ENCODE data around the gene RILPL2. TPM values are rescaled to one million over a fixed set of nuclear protein-coding genes. Genes with fewer than 3 reads are reported as not detected.

Gene RILPL2
- total and polyA plus RNA-seq, 9 of the 15 experiments (the other 6 are each of a cell fraction or from before 2014, with no cell fraction given): 0.61 to 5.8 (median 4.3) TPM

DNA sequence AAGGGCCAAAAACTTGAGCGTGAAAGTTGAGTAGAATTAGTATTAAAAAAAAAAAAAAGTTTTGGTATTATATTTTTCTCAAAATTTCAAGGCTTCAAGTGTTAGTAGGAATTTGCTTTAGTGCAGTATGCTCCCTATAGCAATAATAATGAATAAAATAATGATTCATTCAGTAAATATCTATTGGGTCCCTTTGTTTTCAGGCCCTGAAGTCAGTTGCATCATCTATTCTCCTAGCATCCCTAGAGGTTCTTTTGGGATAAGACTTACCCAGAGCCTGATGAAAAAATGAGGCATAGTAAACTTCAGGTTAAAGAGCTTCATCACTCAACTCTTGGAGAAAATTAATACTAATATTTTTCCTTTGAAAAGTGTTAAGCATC, 51.5 kb downstream of the RILPL2 start (continued):
- TF ChIP-seq, protein P1, sequence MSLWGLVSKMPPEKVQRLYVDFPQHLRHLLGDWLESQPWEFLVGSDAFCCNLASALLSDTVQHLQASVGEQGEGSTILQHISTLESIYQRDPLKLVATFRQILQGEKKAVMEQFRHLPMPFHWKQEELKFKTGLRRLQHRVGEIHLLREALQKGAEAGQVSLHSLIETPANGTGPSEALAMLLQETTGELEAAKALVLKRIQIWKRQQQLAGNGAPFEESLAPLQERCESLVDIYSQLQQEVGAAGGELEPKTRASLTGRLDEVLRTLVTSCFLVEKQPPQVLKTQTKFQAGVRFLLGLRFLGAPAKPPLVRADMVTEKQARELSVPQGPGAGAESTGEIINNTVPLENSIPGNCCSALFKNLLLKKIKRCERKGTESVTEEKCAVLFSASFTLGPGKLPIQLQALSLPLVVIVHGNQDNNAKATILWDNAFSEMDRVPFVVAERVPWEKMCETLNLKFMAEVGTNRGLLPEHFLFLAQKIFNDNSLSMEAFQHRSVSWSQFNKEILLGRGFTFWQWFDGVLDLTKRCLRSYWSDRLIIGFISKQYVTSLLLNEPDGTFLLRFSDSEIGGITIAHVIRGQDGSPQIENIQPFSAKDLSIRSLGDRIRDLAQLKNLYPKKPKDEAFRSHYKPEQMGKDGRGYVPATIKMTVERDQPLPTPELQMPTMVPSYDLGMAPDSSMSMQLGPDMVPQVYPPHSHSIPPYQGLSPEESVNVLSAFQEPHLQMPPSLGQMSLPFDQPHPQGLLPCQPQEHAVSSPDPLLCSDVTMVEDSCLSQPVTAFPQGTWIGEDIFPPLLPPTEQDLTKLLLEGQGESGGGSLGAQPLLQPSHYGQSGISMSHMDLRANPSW (CRISPR knock-in tag; IDR thresholded peaks at IDR 0.05): no peak
- no peak for TF ChIP-seq SRF (CRISPR knock-in tag; IDR thresholded peaks at IDR 0.05)
- peak; percentile 60; the same call in 1 of the 2 replicates for TF ChIP-seq ZNF644 (tag; IDR thresholded peaks at IDR 0.05; ENCODE audit: low read depth)

- peaks cover 14% of the 10 kb centered on the region for H4K20me1 ChIP-seq (replicated peaks; ENCODE audit: control insufficient read depth, insufficient read depth, low read length)
- under 1% methylated on average over 32 of the region's 41 CpGs for WGBS (ENCODE audit: insufficient coverage, low coverage, missing lambda C conversion rate)
- peaks cover 54% of the 10 kb centered on the region for H3K79me2 ChIP-seq (ENCODE audit: control insufficient read depth, insufficient read depth, low read length)
- H3K27ac ChIP-seq (ENCODE audit: extremely low read depth, low read depth, low read length): peak overlapping the region; percentile 93
- no peak for FAIRE-seq
- no peaks in the 10 kb centered on the region for H3K9me3 ChIP-seq (replicated peaks; ENCODE audit: control insufficient read depth, insufficient read depth, low read depth, low read length)
- peak overlapping the region; percentile 97 to 98 for H3K9ac ChIP-seq (ENCODE audit: insufficient read depth in 1 of 2, low read depth in 2 of 2, low read length in 2 of 2)
- peak overlapping the region; percentile 97 for H3K4me2 ChIP-seq (ENCODE audit: insufficient read depth, low read length)
- ChIA-PET CTCF (ENCODE audit: low intra/inter-chr PET ratio) (interaction anchor here (1.4 kb wide), 1 partner anchor 114 kb away, joined by 5 read pairs; no protein-coding TSS in a partner anchor), POLR2A (interaction anchor here (0.7 to 7.1 kb wide), 20 partner anchors 7 to 325 kb away, joined by 3 to 151 read pairs (median 5); partner anchors contain the start of genes RILPL2, SBNO1 and SNRNP35)
- intact Hi-C loops (cut with micrococcal nuclease): loop anchor here (10.0 kb wide), 1 partner anchor 330 kb away; the partner anchor contains the start of gene ATP6V0A2
- TSS peak; percentile 68 for BruUV-seq (replicated peaks)
- H2AFZ ChIP-seq (ENCODE audit: low read depth, low read length): no peak overlapping the region
- H3K4me3 ChIP-seq: peak overlapping the region; percentile 91
- peak; percentile 4 for ATAC-seq
- peaks cover 8% of the 10 kb centered on the region; the same call in 1 of the 3 replicates for H3K36me3 ChIP-seq (ENCODE audit: control insufficient read depth, insufficient read depth, low read length)
- peaks cover 30 to 41% of the 10 kb centered on the region in 2 experiments for H3K4me1 ChIP-seq (replicated peaks in 1 of 2; ENCODE audit: control insufficient read depth in 2 of 2, insufficient read depth in 2 of 2, low read length in 2 of 2)
- in situ Hi-C loops (cut with MboI): loop anchor here (25.0 kb wide), 1 partner anchor 1547 kb away; no protein-coding TSS in a partner anchor
- H3K27me3 ChIP-seq (ENCODE audit: control insufficient read depth in 2 of 2, insufficient read depth in 2 of 2, low read length in 2 of 2): no peaks in the 10 kb centered on the region; a peak in 1 of 5 replicates
- peak in 3 of 4 experiments; percentile 35 to 52 (median 38) for DNase-seq (ENCODE audit: extremely low read depth in 1 of 4, low spot score in 3 of 4)
- H3K9me1 ChIP-seq (ENCODE audit: control insufficient read depth, insufficient read depth, low read length): no peaks in the 10 kb centered on the region
- TF ChIP-seq TAF9B (IDR thresholded peaks at IDR 0.05; ENCODE audit: partially characterized antibody) (peak; percentile 32), KDM5B (IDR thresholded peaks at IDR 0.05; ENCODE audit: insufficient replicate concordance, low read depth, low read length) (peak; percentile 55), SLC30A9 (CRISPR knock-in tag; IDR thresholded peaks at IDR 0.05) (0 out of 2 replicates have a peak, but pooled peaks have one; percentile 73), TRIM25 (IDR thresholded peaks at IDR 0.05; ENCODE audit: borderline replicate concordance) (no peak), C11orf30 (IDR thresholded peaks at IDR 0.05; ENCODE audit: low read depth) (peak; percentile 16; the same call in 1 of the 2 replicates), GABPB1 (CRISPR knock-in tag; IDR thresholded peaks at IDR 0.05) (peak; percentile 48; the same call in 1 of the 2 replicates), ZNF431 (CRISPR knock-in tag; IDR thresholded peaks at IDR 0.05) (no peak; the same call in 1 of the 2 replicates), ELF4 (CRISPR knock-in tag; IDR thresholded peaks at IDR 0.05) (0 out of 2 replicates have a peak, but pooled peaks have one; percentile 26)
- TF ChIP-seq, protein P2, sequence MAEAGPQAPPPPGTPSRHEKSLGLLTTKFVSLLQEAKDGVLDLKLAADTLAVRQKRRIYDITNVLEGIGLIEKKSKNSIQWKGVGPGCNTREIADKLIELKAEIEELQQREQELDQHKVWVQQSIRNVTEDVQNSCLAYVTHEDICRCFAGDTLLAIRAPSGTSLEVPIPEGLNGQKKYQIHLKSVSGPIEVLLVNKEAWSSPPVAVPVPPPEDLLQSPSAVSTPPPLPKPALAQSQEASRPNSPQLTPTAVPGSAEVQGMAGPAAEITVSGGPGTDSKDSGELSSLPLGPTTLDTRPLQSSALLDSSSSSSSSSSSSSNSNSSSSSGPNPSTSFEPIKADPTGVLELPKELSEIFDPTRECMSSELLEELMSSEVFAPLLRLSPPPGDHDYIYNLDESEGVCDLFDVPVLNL (CRISPR knock-in tag; IDR thresholded peaks at IDR 0.05; ENCODE audit: low read depth): 0 out of 2 replicates have a peak, but pooled peaks have one; percentile 60
Measured at GRCh38 chr12:123384318-123384993, 52.0 kb downstream of the RILPL2 start.

Measured in K562 (cell line).